Mesenteric fat pad (tissue), 1 donor: ENCODE measurements around the gene DPH2. TPM values are rescaled to one million over a fixed set of nuclear protein-coding genes. Genes with fewer than 3 reads are reported as not detected.
A peak's percentile ranks its signal among the peaks of the same experiment; 100 is the strongest.

Source experiments
- DNase-seq: peaks from one replicate; pipeline ENCODE4 v3.0.0-alpha.2; 2020; ENCODE audit warnings: low spot score
- total RNA-seq: library from RNA; stranded (reverse); fragmentation: NEBNext Ultra II Directional; extraction: Animal tissue kit (Norgen Biotek cat#: 25700); gene quantifications from one replicate; pipeline ENCODE4 v1.2.1, GENCODE V29; 2021
- donor health status: DM: yes; HTN: yes; CAD: no.

The DPH2 gene
- total RNA-seq, 1 donor from 2014 or later, result 23.2 TPM

DNA sequence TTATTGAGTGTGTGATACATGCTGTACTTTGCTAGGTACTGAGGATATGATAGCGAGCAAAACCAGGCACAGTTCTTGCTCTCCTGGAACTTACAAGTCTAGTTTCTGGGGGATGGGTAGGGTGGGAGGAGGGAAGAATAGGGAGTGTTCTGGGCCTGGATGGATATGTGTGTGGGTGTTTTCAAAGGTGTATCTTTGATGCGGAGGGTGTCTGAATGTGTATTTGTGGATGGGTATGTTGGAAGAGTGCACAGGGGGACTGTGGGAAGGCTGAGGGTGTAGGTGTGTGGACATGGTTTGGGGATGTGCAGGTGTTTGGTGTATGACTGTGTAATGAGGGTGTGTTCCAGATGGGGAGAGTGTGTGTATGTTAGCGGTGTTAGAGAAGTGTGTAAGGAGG, 4.5 kb upstream of the DPH2 start:
- no peak for DNase-seq

DNA sequence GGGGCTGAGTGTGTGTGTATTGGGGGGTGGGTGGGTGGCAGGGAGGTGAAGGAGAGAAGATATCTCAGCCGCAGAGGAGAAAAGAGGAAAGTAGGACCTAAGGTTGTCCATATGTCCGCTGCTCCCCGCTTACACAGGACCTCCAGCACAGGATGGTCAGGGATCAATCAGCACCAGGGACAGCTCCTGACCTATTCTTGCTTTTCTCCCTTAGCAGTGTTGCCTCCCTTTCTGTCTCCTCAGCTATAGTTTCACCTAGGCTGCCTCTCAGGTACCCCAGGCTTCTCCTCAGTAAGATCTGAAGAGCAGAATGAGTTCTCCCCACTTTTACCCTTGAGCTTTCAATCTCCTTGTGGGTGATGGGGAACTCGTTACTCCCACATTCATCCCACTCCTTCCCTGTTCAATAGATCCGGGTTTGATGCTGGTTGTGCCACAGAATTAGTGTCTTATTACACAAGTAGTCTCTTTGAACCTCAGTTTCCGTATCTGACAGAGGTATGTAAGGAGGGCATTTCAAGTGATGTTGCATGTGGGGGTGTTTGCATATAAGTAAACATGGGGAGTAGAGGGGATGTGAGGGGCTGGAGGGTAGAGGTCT, 1.4 kb upstream of the DPH2 start:
- no peak for DNase-seq

DNA sequence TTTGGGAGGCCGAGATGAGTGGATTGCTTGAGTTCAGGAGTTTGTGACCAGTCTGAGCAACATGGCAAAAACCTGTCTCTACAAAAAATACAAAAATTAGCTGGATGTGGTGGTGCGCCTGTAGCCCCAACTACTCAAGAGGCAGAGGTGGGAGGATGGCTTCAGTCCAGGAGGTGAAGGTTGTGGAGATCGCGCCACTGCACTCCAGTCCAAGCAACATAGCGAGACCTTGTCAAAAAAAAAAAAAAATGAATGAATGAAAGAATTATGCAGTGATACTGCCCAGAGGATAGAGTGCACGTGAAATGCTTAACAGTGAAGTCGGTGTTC, 429 bp upstream of the DPH2 start:
- no peak for DNase-seq

DNA sequence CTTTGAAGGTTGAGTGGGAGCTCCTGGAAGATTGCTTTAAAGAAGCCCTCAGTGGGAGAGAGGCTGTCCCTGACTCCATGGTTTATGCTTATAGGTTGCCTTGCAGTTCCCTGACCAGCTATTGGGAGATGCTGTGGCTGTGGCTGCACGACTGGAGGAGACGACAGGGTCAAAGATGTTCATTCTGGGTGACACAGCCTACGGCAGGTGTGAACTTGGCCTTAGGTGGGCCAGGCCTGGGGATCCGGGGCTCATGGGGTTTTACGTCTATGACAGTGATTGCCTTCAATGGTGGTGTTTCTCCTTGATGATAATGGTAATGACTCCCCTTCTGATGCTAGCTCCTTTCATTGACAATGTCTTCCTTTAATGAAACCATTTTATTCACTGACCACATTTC, 692 bp downstream of the DPH2 start:
- no peak for DNase-seq

DNA sequence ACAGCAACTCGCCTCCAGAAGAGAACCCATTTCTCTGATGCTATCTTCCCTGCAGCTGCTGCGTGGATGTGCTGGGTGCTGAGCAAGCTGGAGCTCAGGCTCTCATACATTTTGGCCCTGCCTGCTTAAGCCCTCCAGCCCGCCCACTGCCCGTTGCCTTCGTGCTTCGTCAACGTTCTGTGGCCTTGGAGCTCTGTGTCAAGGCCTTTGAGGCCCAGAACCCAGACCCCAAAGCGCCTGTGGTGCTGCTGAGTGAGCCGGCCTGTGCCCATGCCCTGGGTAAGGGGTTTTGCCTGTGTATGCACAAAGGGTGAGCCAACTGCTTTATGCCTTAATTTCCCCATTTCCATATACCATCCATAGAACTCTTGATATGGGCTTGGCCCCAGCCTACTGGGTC, 1.1 kb downstream of the DPH2 start:
- DNase-seq, result no peak

DNA sequence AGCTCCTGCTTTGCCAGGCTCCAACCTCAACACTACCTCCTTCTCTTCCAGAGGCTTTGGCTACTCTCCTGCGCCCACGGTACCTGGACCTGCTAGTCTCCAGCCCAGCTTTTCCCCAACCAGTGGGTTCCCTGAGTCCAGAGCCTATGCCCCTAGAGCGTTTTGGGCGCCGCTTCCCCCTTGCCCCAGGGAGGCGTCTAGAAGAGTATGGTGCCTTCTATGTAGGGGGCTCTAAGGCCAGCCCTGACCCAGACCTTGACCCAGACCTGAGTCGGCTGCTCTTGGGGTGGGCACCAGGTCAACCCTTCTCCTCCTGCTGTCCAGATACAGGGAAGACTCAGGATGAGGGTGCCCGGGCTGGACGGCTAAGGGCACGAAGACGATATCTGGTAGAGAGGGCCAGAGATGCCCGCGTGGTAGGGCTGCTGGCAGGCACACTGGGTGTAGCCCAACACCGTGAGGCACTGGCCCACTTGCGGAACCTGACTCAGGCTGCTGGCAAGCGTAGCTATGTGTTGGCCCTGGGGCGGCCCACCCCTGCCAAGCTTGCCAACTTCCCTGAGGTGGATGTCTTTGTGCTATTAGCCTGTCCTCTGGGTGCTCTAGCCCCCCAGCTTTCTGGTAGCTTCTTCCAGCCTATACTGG, 1.6 kb downstream of the DPH2 start:
- no peak for DNase-seq

DNA sequence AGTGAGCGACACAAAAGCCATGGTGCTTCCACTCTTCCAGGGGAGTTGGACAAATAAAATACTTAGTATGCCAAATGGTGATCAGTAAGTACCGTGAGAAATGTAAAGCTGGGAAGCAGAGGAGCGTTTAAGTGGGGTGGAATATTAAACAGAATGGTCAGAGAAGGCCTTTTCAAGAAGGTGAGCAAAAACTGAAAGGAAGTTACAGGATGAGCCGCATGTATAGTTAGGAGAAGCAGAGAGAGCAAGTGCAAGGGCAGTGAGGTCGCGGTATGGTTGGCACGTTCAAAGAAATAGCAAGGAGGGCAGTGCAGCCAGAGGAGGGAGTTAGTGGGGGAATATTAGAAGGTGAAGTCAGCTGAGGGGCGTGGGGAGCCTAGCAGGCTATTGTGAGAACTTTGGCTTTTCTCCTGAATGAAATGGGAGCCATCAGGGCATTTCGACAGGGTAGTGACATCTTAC, 4.2 kb downstream of the DPH2 start:
- no peak for DNase-seq

DNA sequence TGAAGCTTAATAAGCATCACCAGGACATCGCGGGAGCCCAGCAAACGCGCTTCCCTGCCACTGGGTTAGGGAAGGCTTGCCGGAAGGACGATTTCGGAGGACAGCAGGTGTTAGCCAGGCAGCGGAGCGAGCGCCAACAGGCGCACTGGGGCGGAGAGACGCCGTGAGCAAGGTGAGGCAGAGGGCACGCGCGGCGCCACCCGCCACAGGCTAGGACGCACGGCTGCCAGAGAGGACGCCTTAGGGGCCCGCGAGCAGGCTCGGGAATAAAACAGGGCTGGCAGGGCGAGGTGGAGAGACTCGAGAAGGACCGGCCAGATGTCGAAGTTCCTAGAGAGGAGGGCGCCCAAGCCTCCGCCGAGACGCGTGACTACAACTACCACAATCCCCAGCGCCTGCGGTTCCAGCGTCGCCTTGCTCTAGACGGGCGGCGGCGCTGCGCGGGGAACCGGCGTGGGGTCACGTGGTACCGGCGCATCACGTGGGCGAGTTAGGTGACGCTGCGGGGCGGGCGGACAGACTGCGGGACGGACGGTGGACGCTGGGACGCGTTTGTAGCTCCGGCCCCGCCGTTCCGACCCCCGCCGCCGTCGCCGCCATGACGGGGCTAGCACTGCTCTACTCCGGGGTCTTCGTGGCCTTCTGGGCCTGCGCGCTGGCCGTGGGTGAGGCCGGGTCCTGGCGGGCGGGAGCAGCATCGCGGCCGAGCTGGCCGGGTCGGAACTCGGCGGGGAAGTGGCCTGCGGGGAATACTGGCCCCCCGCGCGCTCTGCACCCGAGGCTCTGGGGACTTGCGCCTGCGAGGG, 4.8 kb downstream of the DPH2 start, which contains the start of gene ATP6V0B:
TSS of gene ATP6V0B (plus strand) at position 518 of the 806 bp plus-strand sequence. CDS start at position 599, 81 bp downstream.
- peak; percentile 99 for DNase-seq

DNA sequence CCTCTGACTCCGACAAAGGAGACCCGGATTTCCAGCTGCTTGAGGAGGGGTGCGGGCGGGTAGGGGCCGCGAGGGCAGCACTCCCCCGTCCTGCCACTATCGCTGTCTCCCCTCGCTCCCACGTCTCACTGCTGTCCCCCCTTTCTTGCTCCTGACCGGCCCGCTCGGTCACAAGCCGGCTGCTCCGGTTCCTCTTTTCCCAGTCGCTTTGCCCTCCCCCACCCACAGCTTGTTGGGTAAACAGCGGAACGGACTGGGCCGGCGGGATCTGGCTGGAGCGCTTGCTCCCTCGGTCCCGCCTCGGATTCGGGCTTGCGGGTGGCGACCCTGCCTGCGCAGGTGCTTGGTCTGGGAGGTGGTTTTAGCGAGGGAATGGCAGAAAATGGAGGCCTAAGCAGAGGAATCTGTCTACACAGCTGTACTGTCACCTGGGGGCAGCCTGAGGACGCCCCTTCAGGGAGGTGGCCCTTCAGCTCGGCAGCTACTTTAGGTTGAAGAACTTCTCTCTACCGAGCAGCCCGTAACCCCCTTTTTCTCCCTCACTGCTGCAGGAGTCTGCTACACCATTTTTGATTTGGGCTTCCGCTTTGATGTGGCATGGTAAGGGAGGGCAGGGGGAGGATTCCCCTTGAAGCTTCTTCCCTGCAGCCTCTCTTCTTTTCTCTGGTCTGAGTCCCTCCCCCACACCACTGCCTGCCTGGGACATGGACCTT, 5.6 kb downstream of the DPH2 start:
- no peak for DNase-seq

DNA sequence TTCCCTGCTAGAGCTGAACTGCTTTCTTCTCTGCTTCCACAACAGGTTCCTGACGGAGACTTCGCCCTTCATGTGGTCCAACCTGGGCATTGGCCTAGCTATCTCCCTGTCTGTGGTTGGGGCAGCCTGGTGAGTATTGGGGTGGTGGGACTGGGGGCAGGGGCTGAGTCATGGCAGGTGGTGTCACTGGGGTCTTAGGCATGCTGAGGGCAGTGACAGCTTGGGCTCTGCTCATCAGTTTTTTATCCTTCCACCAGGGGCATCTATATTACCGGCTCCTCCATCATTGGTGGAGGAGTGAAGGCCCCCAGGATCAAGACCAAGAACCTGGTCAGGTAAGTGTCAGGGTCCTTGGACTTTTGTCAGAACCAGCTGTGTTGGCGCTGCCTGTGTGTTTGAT, 6.2 kb downstream of the DPH2 start:
- no peak for DNase-seq

DNA sequence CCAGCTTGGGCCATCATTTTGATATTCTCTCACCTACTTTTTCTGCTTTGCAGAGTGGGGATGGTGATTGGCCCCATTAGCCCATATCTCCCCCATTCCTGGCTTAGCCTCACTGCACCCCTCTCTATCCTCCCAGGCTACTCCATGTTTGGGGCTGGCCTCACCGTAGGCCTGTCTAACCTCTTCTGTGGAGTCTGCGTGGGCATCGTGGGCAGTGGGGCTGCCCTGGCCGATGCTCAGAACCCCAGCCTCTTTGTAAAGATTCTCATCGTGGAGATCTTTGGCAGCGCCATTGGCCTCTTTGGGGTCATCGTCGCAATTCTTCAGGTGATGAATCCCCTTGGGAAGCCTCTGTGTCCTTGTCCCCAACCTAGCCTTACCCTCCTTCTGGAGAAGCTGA, 7.1 kb downstream of the DPH2 start:
- DNase-seq, result no peak

DNA sequence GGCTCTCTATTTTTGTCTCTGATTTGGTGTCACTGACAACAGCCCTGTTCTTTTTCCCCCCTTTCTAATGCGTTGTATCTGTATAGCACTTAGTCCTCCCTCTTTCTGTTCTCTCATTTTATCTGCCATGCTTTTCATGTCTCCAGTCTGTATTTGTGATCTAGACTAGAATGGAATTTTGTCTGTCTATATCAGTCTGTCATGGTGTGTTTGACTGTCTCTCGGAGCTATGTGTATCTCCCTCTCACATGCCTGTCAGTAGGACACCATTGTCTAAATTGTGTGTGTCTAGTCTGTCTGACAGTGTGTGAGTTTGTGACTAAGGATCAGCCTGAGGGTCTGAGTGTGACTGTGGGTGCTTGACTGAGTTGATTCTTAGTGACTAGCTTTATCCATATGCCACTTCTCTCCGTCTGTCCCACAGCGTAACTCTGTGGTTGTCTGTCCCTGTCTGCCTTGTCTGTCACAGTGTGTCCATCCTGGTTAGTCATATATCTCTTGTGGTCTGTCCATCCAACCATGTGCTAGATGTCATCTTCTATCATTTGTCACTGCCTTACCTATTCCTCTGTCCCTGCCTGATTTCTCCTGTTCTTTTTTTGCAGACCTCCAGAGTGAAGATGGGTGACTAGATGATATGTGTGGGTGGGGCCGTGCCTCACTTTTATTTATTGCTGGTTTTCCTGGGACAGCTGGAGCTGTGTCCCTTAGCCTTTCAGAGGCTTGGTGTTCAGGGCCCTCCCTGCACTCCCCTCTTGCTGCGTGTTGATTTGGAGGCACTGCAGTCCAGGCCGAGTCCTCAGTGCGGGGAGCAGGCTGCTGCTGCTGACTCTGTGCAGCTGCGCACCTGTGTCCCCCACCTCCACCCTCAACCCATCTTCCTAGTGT, 7.8 kb downstream of the DPH2 start:
- no peak for DNase-seq

DNA sequence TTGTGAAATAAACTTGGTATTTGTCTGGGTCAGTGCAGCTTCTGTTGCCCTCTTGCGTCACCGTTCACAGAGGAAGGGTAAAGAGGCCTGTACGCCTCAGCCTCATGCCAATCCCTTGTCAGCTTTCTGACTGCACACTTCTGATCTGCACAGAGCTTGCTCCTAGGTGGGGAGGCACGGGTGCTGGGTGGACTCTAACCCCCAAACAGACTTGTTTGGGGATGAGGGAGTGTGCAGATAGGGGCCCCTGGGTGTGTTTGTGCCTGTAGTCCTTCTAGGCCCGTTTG, 8.4 kb downstream of the DPH2 start:
- DNase-seq, result no peak

DNA sequence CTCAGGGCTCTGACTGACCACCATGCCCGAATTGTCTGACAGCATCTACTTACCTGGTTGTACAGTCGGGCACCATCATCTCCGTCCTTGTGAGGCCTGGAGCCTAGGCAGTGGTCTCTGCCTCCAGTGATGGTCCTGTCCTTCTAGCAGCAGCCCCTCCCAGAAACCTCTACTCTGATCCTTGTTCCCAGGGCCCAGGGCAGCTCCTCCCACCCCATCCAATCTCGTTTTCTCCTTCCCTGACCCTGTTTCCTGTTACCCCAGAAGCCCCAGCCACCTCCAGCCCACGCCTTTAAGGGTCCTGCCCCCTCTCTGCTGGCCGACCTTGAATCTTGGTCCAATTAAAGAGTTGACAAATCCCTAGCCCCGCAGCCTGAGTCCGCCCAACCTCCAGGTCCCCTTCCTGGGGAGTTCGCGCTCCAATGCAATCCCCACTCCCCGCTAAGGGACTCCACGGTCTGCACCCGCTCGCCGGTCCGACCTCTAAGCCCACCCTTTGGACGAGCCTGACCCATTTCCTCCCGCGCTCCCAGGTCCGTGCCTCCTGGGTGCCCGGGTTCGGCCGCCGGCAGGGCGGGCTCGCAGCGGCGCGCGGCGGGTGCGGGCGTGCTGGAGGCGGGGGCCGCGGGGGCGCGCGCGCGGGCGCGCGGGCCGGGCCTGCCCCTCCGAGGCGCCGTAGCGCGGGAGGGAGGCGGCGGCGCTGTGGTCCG, 8.9 kb downstream of the DPH2 start, which contains the start of gene B4GALT2:
TSS of gene B4GALT2 (plus strand) at position 660 of the 710 bp plus-strand sequence. CDS start 1,951 bp downstream, outside the sequence.
- no peak for DNase-seq

DNA sequence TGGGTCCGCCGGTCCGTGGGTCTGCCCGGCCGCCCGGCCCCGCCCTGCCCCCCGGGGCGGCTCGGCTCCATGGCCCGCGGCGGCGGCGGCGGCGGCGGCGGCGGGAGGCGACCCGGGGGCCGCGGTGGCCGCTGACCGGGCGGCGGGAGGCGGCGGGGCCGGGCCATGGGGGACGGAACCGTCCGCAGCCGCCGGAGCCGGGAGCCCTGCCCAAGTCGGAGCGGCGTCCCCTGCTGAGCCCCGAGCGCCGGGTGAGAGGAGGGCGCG, 9.4 kb downstream of the DPH2 start:
- DNase-seq, result no peak

DNA sequence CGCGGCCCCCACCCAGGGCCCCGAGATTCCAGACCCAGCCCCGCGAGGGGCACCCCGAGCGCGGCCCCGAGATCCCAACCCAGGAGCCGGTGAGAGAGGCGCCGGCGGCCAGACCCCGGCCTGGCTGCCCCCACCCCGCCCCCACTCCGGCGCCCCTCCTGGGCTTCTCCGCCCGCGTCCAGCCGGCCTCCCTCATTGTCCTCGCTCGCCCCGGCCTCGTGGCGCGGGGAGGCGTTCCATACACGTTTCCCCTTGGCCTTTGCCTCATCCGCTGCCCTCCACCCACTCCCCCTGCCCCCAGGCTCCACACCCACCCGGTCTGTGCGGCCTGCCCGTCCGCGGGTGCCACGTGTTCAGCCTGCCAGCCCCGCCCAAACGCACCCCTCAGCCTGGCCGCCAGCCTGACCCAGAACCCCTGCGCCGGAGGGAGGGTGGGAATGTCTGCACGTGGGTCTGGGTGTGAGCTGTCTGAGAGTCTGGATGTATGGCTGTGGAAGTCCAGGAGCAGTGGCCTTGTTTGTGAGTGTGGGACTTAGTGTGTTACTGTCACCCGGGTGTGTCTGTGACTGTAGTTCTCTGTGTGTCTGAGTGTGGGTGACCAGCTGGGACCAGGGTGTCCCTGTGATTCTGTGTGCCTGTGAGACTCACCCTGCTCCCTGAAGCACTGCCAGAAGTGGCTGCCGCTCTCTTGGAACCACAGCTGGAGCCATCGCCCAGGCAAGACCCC, 9.9 kb downstream of the DPH2 start:
- DNase-seq, result no peak

DNA sequence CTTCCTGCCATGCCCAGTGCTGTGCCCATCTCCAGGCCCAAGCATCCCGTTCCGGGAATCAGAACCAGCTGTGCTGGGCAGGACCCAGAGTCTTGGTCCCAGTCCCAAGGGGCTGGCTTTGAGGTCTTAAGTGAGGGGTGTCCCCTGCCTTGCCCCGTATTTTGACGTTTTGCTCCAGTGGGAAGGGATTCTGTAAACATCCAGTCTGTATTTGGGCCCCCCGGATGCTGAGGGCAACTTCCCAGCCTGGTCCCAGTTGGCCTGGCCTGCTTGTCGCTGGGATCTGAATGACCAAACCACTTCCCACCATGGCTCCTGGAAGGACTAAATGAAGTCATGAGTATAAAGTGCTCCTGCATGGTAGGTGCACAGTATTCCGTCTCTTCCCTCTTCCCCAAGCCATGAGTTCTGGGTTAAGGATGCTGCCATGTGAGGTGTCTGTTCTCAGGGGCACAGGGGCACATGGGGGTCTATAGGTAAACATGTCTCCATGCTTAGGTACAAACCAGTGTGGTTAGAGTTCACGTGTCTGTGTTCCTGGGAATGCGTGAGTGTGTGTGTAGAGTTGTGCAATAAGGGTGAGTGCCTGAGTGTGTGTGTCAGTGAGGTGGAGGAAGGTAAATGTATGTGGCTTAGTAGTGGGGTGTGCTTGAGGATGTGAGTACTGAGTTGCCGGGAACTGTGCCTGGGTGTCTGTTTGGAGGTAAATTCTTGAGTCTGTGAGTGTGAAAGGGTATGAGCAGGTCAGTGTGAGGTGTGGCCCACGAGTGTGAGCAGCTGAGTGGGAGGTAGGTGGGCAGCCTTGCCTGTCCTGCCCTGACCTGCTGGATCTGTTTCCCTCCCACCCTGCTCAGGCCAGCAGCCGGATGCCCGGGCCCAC, 10.7 kb downstream of the DPH2 start:
- DNase-seq, result no peak

DNA sequence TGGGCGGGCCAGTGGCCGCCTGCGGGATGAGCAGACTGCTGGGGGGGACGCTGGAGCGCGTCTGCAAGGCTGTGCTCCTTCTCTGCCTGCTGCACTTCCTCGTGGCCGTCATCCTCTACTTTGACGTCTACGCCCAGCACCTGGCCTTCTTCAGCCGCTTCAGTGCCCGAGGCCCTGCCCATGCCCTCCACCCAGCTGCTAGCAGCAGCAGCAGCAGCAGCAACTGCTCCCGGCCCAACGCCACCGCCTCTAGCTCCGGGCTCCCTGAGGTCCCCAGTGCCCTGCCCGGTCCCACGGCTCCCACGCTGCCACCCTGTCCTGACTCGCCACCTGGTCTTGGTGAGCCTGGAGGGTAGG, 11.3 kb downstream of the DPH2 start:
- DNase-seq, result no peak

DNA sequence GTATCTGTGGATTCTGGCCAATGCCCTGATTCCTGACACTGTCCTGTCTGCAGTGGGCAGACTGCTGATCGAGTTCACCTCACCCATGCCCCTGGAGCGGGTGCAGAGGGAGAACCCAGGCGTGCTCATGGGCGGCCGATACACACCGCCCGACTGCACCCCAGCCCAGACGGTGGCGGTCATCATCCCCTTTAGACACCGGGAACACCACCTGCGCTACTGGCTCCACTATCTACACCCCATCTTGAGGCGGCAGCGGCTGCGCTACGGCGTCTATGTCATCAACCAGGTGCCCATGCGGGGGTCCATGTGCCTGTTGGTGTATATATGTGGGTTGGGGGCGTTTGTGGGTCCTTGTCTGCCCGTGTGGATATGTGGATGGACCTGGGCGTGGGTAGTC, 11.8 kb downstream of the DPH2 start:
- no peak for DNase-seq
